Activated naive CD8-positive, alpha-beta T cell treated with anti-CD3 and anti-CD28 coated beads, Interleukin-2, amount 50 U/mL, for 16 hours (primary cell): ENCODE measurements around the gene CDCA5.
"Not testable (repeated sequence)": the region's sequence is repeated elsewhere in the genome, so short reads cannot be mapped to it uniquely, and the experiment has no call there.

Source experiments
- DNase-seq: peaks from one replicate; pipeline ENCODE4 v3.0.0-alpha.2; 2020; ENCODE audit warnings: low read depth, low spot score

CDCA5 gene

DNA sequence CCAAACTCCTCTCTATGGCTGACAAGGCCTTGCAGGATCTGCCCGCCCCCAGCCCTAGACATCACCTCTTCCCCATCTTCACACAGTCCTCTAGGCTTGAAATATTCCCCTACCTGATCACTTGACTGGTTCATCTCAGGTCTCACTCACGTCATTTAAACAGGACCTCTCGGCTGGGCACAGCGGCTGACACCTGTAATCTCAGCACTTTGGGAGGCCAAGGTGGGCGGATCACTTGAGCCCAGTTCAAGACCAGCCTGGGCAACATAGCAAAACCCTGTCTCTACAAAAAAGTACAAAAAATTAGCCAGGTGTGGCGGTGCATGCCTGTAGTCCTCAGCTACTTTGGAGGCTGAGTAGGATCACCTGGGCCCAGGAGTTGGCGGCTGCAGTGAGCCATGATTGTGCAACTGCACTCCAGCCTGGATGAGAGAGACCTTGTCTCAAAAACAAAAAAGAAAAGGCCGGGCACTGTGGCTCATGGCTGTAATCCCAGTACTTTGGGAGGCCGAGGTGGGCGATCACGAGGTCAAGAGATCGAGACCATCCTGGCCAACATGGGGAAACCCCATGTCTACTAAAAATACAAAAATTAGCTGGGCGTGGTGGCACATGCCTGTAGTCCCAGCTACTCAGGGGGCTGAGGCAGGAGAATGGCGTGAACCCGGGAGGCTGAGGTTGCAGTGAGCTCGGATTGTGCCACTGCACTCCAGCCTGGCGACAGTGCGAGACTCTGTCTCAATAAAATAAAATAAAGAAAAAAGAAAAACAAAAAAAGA is 35.2 kb upstream of the CDCA5 start:
- not testable (repeated sequence) for DNase-seq

DNA sequence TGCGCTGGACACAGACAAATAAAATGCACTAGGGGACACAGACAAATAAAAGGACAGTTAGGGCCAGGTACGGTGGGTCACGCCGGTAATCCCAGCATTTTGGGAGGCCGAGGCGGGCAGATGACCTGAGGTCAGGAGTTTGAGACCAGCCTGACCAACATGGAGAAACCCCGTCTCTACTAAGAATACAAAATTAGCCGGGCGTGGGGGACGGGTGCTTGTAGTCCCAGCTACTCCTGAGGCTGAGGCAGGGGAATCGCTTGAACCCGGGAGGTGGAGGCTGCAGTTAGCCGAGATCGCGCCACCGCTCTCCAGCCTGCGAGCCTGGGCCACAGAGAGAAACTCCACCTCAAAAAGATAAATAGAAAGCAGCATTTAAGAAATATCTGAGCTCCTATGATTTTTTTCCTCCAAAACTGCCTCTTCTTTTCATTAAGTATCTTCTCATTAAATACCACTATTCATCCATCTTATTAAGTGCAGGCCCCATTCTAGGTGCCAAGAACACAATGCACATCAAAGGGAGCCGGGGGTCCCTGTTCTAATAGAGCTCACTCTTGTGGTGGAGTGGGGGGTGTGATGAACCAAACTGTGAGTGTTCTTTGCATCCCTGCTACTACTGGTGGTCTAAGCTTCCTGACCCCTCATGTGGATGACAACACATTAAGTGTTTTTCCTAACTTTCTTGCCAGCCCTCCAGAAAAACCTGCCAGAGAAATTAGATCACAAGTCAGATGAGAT is 34.4 kb upstream of the CDCA5 start:
- DNase-seq: no peak

DNA sequence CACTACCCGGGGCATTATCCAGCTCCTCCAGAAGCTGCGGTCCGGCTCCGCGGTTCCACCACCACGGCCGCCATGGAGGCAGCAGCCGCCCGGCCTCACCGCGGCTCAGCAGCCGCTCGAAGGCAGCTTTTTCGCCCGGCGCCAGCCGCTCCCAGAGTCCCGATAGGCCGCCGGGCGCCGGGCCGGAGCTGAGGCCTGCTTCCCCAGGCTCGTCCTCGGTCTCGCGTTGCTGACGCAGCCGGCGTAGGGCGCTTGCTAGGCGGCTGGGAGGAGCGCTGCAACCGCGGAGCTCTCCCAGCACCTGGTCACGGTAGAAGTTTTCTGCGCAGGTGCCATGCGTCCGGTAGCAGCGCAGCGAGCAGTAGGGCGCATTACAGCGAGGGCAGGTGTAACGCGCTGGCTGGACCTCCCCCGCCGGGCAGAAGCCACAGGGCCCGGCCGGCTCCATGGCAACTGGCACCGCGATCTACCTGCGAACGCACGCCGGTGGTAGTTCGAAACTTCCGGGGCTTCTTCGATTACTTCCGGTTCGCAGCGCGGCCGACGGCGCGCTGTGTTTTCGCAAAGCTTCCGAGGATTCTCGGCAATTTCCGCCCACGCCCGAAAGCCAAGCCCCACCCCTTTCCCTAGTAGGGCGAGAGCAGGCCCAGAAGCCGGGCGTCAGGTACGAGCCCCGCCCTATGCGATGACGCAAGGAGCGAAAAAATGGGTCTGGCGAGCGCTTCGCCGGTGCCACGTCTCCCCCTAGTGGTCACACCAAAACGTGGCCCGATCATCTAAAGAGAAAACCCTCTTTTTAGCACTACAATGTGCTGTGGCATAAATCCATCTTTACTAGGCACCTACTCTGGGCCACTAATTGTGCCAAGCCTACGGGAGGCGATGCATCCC is 33.6 kb upstream of the CDCA5 start, which contains the start of gene ZNHIT2:
Gene ZNHIT2 (minus strand): TSS at position 496 of the 891 bp plus-strand sequence. CDS start 48 bp downstream, at position 448.
- DNase-seq: peak; percentile 100

DNA sequence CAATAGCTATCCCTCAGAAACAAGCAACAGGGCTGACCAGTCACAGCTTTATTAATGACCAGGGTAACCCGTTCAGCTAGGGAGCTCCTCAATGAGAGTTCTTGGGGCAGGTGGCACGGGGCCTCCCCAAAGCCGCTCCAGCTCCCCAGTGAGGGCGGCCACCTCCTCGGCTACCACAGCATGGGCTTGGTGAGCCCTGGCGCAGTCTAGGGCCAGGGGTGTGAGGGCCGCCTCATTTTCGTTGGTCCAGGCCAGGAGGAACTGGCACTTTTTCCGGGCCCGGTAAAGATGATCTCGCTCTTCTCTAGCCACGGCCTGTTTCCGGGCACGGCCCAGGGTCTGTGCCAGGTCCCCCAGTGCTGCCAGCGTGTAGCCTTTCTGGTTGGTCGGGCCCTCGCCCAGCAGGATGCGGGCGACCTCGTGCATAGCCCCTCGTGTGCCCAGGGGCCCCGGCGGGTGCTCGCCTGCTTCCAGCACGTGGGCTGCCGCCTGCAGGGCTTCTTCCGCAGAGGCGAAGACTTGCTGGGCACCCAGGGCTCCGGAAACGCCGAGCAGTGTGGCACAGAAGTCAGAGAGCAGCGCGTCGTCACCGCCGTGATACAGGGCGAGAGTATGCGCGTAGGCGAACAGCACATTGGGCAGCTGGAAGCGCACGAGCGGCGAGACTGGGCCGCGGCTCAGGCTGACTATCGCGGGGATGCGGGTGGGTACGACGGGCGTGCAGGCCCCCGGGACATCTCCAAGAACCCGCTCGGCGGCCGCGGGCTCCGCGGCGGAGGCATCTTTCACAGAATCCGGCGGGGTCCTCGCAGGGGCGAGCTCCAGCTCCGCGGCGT is 32.7 kb upstream of the CDCA5 start:
- peak; percentile 31 for DNase-seq

DNA sequence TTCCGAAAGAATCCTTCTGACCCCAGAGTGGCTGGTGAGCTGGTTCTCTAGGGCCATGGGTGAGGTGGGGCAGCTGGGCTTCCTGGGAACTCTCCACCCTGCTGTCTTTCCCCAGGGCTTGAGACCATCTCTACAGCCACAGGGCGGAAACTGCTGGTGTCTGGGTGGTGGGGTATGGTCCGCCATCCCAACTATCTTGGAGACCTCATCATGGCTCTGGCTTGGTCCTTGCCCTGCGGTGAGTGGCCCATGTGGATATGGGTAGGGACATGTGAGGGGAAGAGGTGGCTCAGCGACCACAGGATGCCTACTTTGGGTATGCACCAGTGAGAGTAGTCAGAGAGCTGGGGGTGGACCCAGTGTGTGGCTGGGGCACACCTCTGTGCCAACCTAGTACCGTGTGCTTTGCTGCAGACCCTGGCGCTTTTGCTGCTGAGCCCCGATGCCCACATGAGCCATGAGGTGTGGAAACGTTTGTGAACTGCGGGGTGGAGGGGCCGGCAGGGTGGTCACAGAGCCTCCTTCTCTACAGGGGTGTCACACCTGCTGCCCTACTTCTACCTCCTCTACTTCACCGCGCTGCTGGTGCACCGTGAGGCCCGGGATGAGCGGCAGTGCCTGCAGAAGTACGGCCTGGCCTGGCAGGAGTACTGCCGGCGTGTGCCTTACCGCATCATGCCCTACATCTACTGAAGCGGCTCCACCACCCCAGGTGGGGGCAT is 31.7 kb upstream of the CDCA5 start:
- DNase-seq: no peak

DNA sequence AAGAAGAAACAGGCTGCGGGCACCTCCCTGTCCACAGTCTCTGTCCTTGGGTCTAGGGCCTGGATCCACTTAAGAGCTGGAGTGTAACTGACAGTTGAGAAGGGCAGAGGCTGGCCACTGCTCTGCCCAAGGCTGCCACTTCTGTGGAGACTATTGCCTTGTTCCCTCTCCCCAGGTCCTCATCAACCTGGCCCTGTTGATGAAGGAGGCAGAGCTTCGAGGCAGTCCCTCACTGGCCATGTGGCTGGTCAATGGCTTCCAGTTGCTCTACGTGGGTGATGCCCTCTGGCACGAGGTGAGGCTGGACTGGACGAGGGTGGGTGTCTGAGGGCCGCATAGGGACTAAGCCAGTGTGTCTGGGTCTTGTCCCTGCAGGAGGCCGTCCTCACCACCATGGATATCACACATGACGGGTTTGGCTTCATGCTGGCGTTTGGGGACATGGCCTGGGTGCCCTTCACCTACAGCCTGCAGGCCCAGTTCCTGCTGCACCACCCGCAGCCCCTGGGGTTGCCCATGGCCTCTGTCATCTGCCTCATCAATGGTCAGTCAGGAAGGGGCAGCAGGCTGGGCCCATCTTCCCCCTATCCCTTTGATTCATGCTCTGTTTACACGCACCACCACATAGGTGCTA is 30.8 kb upstream of the CDCA5 start:
- DNase-seq: no peak

DNA sequence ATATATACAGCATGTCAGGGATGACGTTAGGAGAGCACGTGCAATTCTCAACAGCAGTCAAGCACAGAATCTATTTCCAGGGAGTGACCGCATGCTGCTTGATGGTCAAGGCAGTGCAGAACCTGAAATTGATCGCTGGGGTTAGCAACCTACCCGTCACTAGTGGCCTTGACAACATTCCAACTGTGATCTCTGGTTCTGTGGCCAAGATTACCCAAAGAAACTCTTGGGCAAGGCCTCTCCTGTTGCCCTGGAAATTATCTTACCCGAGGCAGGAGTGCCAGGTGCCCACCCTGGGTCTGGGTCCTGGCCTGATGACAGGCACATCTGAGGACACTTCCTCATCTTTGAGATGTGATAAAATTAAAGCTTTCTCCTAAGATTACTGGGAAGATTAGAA is 30.0 kb upstream of the CDCA5 start:
- DNase-seq: no peak

DNA sequence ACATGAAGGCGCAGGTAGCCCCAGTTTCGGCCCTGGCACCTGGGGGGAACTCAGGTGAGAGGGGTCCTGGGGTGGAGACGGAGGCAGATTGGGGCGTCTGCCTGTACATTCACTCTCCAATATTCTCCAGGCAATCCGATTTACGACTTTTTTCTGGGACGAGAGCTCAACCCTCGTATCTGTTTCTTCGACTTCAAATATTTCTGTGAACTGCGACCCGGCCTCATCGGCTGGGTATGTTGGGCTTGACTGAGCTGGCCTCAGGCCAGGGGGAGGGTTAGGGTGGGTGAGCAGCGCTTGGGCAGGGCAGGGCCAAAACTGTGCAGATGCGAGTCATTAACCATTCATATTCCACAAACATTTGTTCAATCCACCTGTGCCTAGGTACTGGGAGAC is 29.5 kb upstream of the CDCA5 start:
- no peak for DNase-seq

DNA sequence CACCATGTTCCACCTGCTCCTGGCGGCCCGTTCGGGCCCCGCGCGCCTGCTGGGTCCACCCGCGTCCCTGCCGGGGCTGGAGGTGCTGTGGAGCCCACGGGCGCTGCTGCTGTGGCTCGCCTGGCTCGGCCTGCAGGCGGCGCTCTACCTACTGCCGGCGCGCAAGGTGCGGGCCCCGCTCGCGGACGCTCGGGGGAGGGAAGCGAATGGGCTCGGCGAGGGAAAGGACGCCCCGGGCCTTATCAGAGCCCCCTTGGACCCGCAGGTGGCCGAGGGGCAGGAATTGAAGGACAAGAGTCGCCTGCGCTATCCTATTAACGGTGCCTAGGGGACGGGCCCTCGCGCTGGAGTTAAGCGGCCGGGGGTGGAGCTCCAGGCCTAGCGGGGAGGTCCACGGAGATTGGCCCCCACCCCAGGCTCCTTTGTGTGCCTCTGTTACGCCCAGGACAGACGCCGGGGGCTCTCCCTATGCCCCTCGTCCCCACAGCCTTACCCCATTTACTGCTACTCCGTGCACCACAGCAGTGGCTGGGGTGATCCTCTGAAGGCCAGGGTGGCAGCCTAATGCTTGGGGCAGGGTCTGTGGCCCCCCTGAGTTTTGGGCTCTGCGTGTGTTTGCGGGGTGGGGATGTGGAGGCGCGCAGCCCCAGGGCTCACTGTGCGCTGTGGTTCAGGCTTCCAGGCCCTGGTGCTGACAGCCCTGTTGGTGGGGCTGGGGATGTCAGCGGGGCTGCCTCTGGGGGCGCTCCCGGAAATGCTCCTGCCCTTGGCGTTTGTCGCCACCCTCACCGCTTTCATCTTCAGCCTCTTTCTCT is 28.9 kb upstream of the CDCA5 start:
- no peak for DNase-seq

DNA sequence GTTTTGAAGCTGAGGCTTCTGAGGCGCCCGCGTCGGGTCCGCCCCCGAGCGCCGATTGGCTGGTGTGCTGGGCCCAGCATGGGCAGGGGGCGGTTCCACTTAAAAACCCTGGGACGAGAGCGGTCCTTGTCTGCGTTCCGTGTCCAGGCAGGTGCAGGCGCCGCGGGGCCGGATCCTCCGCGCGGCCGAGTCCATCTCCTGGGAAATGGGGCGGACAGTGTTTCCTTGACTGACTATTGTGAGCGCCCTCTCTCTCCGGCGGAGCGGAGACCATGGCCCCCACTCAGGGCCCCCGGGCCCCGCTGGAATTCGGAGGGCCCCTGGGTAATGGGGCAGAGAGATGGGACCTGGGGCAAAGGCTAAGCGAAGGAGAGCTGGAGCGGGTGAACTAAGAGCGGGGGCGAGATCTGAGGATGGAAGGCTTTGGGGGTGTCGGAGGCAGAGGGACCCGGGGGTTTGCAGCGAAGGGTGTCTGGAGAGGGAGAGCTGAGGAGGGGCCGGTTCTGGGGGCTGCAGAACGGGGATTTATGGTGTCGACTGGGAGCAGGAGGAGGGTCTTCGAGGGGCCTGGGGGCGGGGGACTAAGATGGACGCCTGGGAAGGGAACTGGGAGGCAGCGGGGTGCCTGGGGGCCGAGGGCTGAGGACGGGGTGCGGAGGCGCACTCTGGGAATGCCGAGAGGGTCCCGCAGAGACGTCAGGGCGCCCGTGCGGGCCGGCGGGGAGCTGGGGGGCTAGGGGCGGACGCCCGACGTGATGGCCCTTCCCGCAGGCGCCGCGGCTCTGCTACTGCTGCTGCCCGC is 28.1 kb upstream of the CDCA5 start, which contains the start of gene TM7SF2:
Gene TM7SF2 (plus strand): TSS at position 129 of the 802 bp plus-strand sequence. CDS start 144 bp downstream, at position 273.
- peak; percentile 87 for DNase-seq

DNA sequence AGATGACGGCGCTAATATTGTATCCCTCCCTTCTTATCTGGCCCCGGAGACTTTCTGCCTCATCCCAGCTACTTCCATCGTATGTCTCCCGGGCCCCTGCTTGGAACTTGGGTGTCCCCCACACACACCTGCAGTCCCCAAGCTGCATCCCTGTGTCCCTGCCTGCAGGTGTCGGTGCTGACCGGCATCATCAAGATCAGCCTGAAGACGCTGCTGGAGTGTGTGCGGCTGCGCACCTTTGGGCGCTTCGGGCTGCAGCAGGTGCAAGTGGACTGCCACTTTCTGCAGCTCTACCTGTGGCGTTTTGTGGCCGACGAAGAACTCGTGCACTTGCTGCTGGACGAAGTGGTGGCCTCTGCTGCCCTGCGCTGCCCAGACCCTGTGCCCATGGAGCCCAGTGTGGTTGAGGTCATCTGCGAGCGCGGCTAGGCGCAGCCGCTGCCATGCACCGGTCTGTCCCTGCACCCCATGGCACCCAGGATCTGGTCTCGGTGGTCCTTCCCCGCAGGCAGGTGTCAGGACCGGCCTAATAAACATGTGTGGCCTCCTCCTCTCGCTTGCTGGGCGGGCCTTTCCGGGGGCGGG is 27.4 kb upstream of the CDCA5 start:
- no peak for DNase-seq

DNA sequence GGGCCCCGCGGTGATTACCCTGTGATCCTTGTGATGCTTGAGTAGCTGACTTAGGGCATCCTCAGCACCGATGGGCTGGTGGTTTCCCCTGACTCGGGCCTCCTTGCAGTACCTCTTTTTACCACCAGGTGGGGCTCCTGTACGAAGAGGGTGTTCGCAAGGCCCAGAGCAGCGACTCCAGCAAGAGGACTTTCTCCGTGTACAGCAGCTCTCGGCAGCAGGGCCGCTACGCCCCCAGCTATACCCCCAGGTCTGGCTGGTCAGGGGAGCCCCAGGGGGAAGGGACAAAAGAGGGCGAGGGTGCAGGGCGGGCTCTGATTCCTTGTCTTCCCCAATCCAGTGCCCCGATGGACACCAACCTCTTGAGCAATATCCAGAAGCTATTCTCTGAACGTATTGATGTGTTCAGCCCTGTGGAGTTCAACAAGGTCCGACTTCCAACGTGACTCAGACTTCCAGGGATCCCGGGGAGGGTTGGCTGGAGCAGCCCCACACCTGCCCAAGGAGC is 26.6 kb upstream of the CDCA5 start:
- DNase-seq: peak; percentile 95

DNA sequence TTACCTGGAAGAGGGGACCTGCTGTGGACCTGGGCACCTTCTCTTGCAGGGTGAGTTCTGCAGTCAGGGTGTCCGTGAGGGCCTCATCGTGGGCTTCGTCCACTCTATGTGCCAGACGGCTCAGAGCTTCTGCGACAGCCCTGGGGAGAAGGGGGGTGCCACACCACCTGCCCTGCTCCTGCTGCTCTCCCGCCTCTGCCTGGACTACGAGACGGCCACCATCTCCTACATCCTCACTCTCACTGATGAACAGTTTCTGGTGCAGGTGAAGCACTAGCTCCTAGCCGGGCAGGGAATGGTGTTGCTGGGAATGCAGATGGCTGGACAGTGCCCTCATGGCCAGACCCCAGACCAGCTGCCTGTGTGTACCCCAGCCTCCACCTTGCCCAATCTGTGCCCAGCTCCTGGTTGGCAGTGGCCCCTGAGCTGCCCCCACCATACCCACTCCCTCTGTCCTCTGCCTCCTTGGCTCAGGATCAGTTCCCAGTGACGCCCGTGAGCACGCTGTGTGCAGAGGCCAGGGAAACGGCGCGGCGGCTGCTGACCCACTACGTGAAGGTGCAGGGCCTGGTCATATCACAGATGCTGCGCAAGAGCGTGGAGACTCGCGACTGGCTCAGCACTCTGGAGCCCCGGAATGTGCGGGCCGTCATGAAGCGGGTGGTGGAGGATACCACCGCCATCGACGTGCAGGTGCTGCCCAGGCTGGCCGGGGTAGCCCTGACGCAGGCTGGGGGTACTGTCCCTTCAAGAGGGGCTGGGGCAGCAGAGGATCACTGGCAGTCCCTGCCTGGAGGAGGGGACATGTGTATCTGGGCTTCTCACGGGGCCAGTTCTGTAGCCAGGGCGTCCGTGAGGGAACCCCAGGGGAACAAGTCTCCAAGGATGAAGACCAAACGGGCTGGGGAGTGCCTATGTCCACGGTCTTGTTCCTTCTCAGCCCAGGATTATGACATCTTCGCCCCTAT is 25.7 kb upstream of the CDCA5 start:
- DNase-seq: no peak

DNA sequence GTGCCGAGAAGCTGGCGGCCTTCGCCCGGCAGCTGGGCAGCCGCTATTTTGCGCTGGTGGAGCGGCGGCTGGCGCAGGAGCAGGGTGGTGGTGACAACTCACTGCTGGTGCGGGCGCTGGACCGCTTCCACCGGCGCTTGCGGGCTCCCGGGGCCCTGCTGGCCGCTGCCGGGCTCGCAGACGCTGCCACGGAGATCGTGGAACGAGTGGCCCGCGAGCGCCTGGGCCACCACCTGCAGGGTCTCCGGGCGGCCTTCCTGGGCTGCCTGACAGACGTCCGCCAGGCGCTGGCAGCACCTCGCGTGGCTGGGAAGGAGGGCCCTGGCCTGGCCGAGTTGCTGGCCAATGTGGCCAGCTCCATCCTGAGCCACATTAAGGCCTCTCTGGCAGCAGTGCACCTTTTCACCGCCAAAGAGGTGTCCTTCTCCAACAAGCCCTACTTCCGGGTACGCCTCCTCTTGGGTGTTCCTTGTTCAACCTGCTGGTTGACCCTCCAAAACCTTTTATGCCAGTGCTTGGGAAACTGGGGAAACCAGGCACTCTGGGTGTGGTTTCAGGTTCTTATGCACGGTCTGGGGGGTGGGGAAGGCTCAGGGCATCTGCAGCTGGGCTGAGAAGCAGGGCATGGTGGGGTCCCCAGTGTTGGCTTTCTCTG is 24.8 kb upstream of the CDCA5 start:
- DNase-seq: no peak

DNA sequence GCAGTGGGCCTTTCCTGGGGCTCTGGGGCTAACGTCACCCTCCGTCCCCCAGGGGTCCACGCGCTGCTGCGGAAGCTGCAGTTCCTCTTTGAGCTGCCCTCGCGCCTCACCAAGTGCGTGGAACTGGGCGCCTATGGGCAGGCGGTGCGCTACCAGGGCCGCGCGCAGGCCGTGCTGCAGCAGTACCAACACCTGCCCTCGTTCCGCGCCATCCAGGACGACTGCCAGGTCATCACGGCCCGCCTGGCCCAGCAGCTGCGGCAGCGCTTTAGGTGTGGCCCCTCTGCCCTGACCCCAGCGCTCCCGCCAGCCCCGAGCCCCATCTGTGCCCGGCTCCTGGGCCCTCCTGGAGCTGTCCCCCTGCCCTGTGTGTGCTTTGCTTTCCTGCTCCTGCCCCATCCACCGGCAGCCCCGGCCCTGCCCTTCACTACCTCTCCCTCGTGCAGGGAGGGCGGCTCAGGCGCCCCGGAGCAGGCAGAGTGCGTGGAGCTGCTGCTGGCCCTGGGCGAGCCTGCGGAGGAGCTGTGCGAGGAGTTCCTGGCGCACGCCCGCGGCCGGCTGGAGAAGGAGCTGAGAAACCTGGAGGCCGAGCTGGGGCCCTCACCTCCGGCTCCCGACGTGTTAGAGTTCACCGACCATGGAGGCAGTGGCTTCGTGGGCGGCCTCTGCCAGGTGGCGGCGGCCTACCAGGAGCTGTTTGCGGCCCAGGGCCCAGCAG is 24.1 kb upstream of the CDCA5 start:
- DNase-seq: no peak
